GM23338 (cell line): ENCODE data around the gene PEX16. TPM values are rescaled to one million over a fixed set of nuclear protein-coding genes. Genes with fewer than 3 reads are reported as not detected.

ENCODE experiments used
- ATAC-seq: fragments of 200-7000 bp; cut with Tn5 transposase; 3 replicates; pipeline ENCODE4 v1.9.1; 2020
- DNase-seq: peaks from one replicate; pipeline ENCODE4 v3.0.0-alpha.2; 2015; ENCODE audit warnings: low spot score
- H2AFZ ChIP-seq: fragments of 200-600 bp; sonication (generic); 2 replicates; pipeline ENCODE4 v1.8.0; 2016; ENCODE audit warnings: antibody characterized with exemption, mild to moderate bottlenecking, moderate library complexity
- H3F3A ChIP-seq: fragments of 200-600 bp; sonication (generic); replicated peaks from 2 replicates; pipeline ENCODE4 v1.8.0; 2017; ENCODE audit warnings: antibody characterized with exemption, mixed run types, low read depth
- H3K27ac ChIP-seq: fragments of 200-600 bp; sonication (generic); 2 replicates; pipeline ENCODE4 v1.6.1; 2016; ENCODE audit warnings: low read depth
- H3K27me3 ChIP-seq: fragments of 200-600 bp; sonication (generic); 2 replicates; pipeline ENCODE4 v1.8.0; 2016; ENCODE audit warnings: mild to moderate bottlenecking, mixed run types, moderate library complexity; ENCODE audit not compliant: insufficient read depth
- H3K36me3 ChIP-seq: fragments of 200-600 bp; sonication (generic); 2 replicates; pipeline ENCODE4 v1.8.0; 2016; ENCODE audit warnings: mild to moderate bottlenecking; ENCODE audit not compliant: insufficient read depth
- H3K4me1 ChIP-seq: fragments of 200-600 bp; sonication (generic); 2 replicates; pipeline ENCODE4 v1.8.0; 2016; ENCODE audit warnings: mild to moderate bottlenecking, moderate library complexity; ENCODE audit not compliant: insufficient read depth
- H3K4me2 ChIP-seq: fragments of 200-600 bp; sonication (generic); 2 replicates; pipeline ENCODE4 v1.7.1; 2017; ENCODE audit warnings: mixed run types
- H3K4me3 ChIP-seq: fragments of 200-600 bp; sonication (generic); 2 replicates; pipeline ENCODE4 v1.6.1; 2016; ENCODE audit warnings: mixed run types
- H3K79me2 ChIP-seq: fragments of 200-600 bp; sonication (generic); replicated peaks from 2 replicates; pipeline ENCODE4 v1.8.0; 2017; ENCODE audit warnings: mild to moderate bottlenecking; ENCODE audit not compliant: insufficient read depth
- H3K9me2 ChIP-seq: fragments of 200-600 bp; sonication (generic); 2 replicates; pipeline ENCODE4 v1.8.0; 2017; ENCODE audit not compliant: insufficient read depth
- H4K20me1 ChIP-seq: fragments of 200-600 bp; sonication (generic); replicated peaks from 2 replicates; pipeline ENCODE4 v1.8.0; 2017; ENCODE audit warnings: mild to moderate bottlenecking; ENCODE audit not compliant: insufficient read depth
- H3K27ac Mint-ChIP-seq: 2 replicates; pipeline ENCODE4 v1.8.0; 2020; ENCODE audit warnings: inconsistent platforms, mild to moderate bottlenecking, moderate library complexity, mixed read lengths
- H3K27me3 Mint-ChIP-seq: 3 replicates; pipeline ENCODE4 v1.8.0; 2022; ENCODE audit warnings: low read depth, mild to moderate bottlenecking, moderate library complexity, mixed read lengths, inconsistent platforms; ENCODE audit not compliant: insufficient read depth, poor library complexity
- H3K36me3 Mint-ChIP-seq: 3 replicates; pipeline ENCODE4 v1.8.0; 2021; ENCODE audit warnings: low read depth, mild to moderate bottlenecking, inconsistent platforms, moderate library complexity, mixed read lengths
- H3K4me1 Mint-ChIP-seq: 3 replicates; pipeline ENCODE4 v1.8.0; 2020; ENCODE audit warnings: mild to moderate bottlenecking, inconsistent platforms, mixed read lengths
- H3K4me3 Mint-ChIP-seq: 3 replicates; pipeline ENCODE4 v1.8.0; 2021; ENCODE audit warnings: moderate library complexity, mild to moderate bottlenecking, inconsistent platforms, mixed read lengths
- H3K9me3 Mint-ChIP-seq: 3 replicates; pipeline ENCODE4 v1.8.0; 2020; ENCODE audit warnings: moderate library complexity, mild to moderate bottlenecking, inconsistent platforms, mixed read lengths
- CREB1 ChIP-seq: fragments of 250-450 bp; sonication (Bioruptor Pico); IDR thresholded peaks from 2 replicates; pipeline ENCODE4 v1.5.0; 2020; ENCODE audit warnings: low read depth, mild to moderate bottlenecking, moderate library complexity
- CTCF ChIP-seq, 2 experiments: fragments of 200-600 bp in 1 of 2; sonication (generic) in 1 of 2; conservative IDR thresholded peaks; 2 replicates each; pipeline versions ENCODE4 v1.5.1 to v1.6.1; 2016 to 2017; ENCODE audit warnings: antibody characterized with exemption in 2 of 2, low read depth in 2 of 2, mild to moderate bottlenecking in 2 of 2, moderate library complexity in 1 of 2
- ETS1 ChIP-seq: IDR thresholded peaks from 2 replicates; pipeline ENCODE4 v1.6.1; 2016; ENCODE audit warnings: antibody characterized with exemption
- EZH2 ChIP-seq: fragments of 200-600 bp; sonication (generic); IDR thresholded peaks from one replicate; pipeline ENCODE4 v1.8.0; 2017; ENCODE audit warnings: antibody characterized with exemption, mild to moderate bottlenecking, low read depth; ENCODE audit not compliant: unreplicated experiment
- EZH2phosphoT487 ChIP-seq: fragments of 200-600 bp; sonication (generic); IDR thresholded peaks from one replicate; pipeline ENCODE4 v1.8.1; 2018; ENCODE audit warnings: antibody characterized with exemption; ENCODE audit not compliant: unreplicated experiment
- JUNB ChIP-seq: IDR thresholded peaks from one replicate; pipeline ENCODE4 v1.6.1; 2016; ENCODE audit warnings: antibody characterized with exemption; ENCODE audit not compliant: unreplicated experiment
- NANOG ChIP-seq: IDR thresholded peaks from 2 replicates; pipeline ENCODE4 v1.6.1; 2016; ENCODE audit warnings: antibody characterized with exemption, borderline replicate concordance
- POLR2AphosphoS5 ChIP-seq: IDR thresholded peaks from 2 replicates; pipeline ENCODE4 v1.6.1; 2016; ENCODE audit warnings: antibody characterized with exemption, low read depth
- STAT1 ChIP-seq: IDR thresholded peaks from one replicate; pipeline ENCODE4 v1.6.1; 2016; ENCODE audit warnings: antibody characterized with exemption; ENCODE audit not compliant: unreplicated experiment
- ZNF114 ChIP-seq: fragments of 250-450 bp; sonication (Bioruptor Pico); IDR thresholded peaks from 2 replicates; pipeline ENCODE4 v1.5.0; 2020; ENCODE audit warnings: mild to moderate bottlenecking, moderate library complexity
- ZNF331 ChIP-seq: fragments of 250-450 bp; sonication (Bioruptor Pico); IDR thresholded peaks from 2 replicates; pipeline ENCODE4 v1.5.0; 2020; ENCODE audit warnings: low read depth, mild to moderate bottlenecking, moderate library complexity
- polyA plus RNA-seq: library from polyadenylated mRNA; unstranded; fragments of >200 nt; fragmentation: Nextera tagmentation; extraction: Ambion mirVana; gene quantifications from 2 replicates; pipeline ENCODE4 v1.2.1, GENCODE V29; 2016
- total RNA-seq: library from RNA; depleted of rRNA; stranded (reverse); fragments of >200 nt; shearing (Covaris generic); gene quantifications from 2 replicates; pipeline ENCODE4 v1.2.3, GENCODE V29; 2014
- TF ChIP-seq, protein P1 (sequence below): IDR thresholded peaks from one replicate; pipeline ENCODE4 v1.6.1; 2018; ENCODE audit warnings: antibody characterized with exemption; ENCODE audit not compliant: unreplicated experiment

Gene PEX16
- total and polyA plus RNA-seq, 2 experiments from 2014 or later: 23.3 to 34.1 TPM

- ATAC-seq (no peak), DNase-seq (no peak)
- Histone ChIP-seq H4K20me1 (peaks cover 8% of the 10 kb centered on the region), H3K9me2 (no peaks in the 10 kb centered on the region), H3K4me2 (no peak overlapping the region), H3K36me3 (no peaks in the 10 kb centered on the region), H3K27me3 (peaks cover 2% of the 10 kb centered on the region; the same call in 1 of the 2 replicates), H3K4me3 (no peak overlapping the region), H3K79me2 (peaks cover 8% of the 10 kb centered on the region), H3K4me1 (peaks cover 18% of the 10 kb centered on the region), H3F3A (peaks cover 12% of the 10 kb centered on the region), H3K27ac (no peak overlapping the region), H2AFZ (no peak overlapping the region)
- H3K27me3 Mint-ChIP-seq: peaks cover 22% of the 10 kb centered on the region
- H3K9me3 Mint-ChIP-seq: no peaks in the 10 kb centered on the region
- H3K4me3 Mint-ChIP-seq: no peak overlapping the region; the same call in 2 of the 3 replicates
- TF ChIP-seq ZNF114 (CRISPR knock-in tag): no peak
- TF ChIP-seq EZH2: no peak
- TF ChIP-seq, protein P1, sequence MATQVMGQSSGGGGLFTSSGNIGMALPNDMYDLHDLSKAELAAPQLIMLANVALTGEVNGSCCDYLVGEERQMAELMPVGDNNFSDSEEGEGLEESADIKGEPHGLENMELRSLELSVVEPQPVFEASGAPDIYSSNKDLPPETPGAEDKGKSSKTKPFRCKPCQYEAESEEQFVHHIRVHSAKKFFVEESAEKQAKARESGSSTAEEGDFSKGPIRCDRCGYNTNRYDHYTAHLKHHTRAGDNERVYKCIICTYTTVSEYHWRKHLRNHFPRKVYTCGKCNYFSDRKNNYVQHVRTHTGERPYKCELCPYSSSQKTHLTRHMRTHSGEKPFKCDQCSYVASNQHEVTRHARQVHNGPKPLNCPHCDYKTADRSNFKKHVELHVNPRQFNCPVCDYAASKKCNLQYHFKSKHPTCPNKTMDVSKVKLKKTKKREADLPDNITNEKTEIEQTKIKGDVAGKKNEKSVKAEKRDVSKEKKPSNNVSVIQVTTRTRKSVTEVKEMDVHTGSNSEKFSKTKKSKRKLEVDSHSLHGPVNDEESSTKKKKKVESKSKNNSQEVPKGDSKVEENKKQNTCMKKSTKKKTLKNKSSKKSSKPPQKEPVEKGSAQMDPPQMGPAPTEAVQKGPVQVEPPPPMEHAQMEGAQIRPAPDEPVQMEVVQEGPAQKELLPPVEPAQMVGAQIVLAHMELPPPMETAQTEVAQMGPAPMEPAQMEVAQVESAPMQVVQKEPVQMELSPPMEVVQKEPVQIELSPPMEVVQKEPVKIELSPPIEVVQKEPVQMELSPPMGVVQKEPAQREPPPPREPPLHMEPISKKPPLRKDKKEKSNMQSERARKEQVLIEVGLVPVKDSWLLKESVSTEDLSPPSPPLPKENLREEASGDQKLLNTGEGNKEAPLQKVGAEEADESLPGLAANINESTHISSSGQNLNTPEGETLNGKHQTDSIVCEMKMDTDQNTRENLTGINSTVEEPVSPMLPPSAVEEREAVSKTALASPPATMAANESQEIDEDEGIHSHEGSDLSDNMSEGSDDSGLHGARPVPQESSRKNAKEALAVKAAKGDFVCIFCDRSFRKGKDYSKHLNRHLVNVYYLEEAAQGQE: no peak
- TF ChIP-seq ETS1: no peak
- TF ChIP-seq CTCF (conservative IDR thresholded peaks at IDR 0.05; ENCODE audit: low read depth in 2 of 2): no peak
- TF ChIP-seq EZH2phosphoT487: no peak
- TF ChIP-seq ZNF331 (CRISPR knock-in tag): no peak
- TF ChIP-seq CREB1: no peak
- no peak for TF ChIP-seq NANOG
- no peak for TF ChIP-seq STAT1
- no peak for TF ChIP-seq JUNB
- no peak for TF ChIP-seq POLR2AphosphoS5
- peaks cover 8% of the 10 kb centered on the region; the same call in 1 of the 3 replicates for H3K36me3 Mint-ChIP-seq
- H3K4me1 Mint-ChIP-seq: peaks cover 15% of the 10 kb centered on the region
- no peak overlapping the region for H3K27ac Mint-ChIP-seq
Observed at GRCh38 chr11:45915446-45915845, 2.2 kb downstream of the PEX16 start.
